Measurements from ENCODE around the gene COX6A1.

- TF ChIP-seq CTCF (IDR thresholded peaks at IDR 0.05) (no peak), POLR2A (IDR thresholded peaks at IDR 0.05) (no peak)
Observed at GRCh38 chr12:120432772-120433525, 5.0 kb upstream of the COX6A1 start.
